ENCODE results near the gene NTNG1.

NTNG1 gene

DNA sequence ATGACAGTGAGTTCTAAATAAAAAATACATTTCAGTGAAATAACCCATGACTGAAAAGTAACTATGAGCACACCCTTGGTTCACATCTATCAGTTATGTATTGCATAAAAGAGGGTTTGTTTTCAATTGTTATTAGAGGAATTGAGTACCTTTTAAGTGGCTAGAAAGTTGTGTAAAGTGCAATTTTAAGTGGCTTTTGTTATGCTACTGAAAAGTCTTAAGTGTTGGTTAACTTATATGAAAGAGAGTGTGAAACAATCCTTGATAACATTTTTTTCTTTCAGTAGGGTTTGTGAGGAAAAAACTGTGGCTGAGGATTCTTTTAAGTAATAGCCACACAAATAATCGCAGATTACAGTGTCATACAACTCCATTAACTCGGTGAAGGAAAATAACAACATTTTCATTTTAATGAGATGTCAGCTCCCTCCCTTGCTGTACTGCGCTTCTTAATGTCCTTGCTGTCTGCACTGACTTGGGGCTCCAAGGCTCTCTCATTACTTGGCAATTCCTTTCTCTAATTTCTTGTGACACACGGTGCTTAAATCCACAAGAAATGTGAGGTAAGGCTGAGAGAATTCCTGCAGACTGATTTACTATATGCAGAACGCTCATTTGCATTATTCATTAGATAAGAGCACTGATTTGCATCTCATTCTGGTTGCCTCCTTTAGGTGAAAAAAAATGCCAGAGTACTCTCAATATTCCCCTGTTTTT, 40.6 kb downstream of the NTNG1 start:
- Histone ChIP-seq H3K9me3 (ENCODE audit: control insufficient read depth, low read length) (no peaks in the 10 kb centered on the region), H4K91ac (ENCODE audit: low read length) (no peak overlapping the region), H3K79me1 (replicated peaks; ENCODE audit: low read length, poor library complexity, severe bottlenecking) (peaks cover 3% of the 10 kb centered on the region), H3K14ac (ENCODE audit: low read length in 2 of 2) (no peak overlapping the region), H2AFZ (ENCODE audit: low read depth, low read length) (no peak overlapping the region), H3K4me1 (ENCODE audit: control insufficient read depth, insufficient read depth, low read depth, low read length) (no peaks in the 10 kb centered on the region), H3K4ac (ENCODE audit: low read depth in 1 of 2, low read length in 2 of 2) (no peak overlapping the region), H2BK5ac (ENCODE audit: low read depth, low read length, poor library complexity, severe bottlenecking) (no peak overlapping the region), H3K36me3 (ENCODE audit: control insufficient read depth in 1 of 2, insufficient read depth in 2 of 2, low read depth in 1 of 2, low read length in 2 of 2) (no peaks in the 10 kb centered on the region), H3K23ac (ENCODE audit: low read length in 2 of 2) (no peak overlapping the region), H3K27ac (ENCODE audit: low read length, poor library complexity, severe bottlenecking) (no peak overlapping the region), H3K4me2 (ENCODE audit: low read length, poor library complexity, severe bottlenecking) (no peak overlapping the region), H3K27me3 (ENCODE audit: control insufficient read depth in 1 of 2, insufficient read depth in 1 of 2, low read length in 2 of 2) (no peaks in the 10 kb centered on the region), H4K8ac (ENCODE audit: low read length) (no peak overlapping the region), H2AK5ac (ENCODE audit: low read length, severe bottlenecking) (no peak overlapping the region), H2BK120ac (ENCODE audit: low read depth, low read length) (no peak overlapping the region), H2BK12ac (ENCODE audit: low read length in 2 of 2) (no peak overlapping the region), H3K4me3 (ENCODE audit: insufficient read depth in 1 of 2, low read depth in 1 of 2, low read length in 2 of 2) (no peak overlapping the region), H3K9ac (ENCODE audit: low read length) (no peak overlapping the region), H2BK15ac (ENCODE audit: low read depth, poor library complexity, severe bottlenecking) (no peak overlapping the region), H3K18ac (ENCODE audit: low read depth in 1 of 2, low read length in 2 of 2) (no peak overlapping the region)
- 7% methylated on average over 3 of the region's 5 CpGs for WGBS
- no peak for DNase-seq

DNA sequence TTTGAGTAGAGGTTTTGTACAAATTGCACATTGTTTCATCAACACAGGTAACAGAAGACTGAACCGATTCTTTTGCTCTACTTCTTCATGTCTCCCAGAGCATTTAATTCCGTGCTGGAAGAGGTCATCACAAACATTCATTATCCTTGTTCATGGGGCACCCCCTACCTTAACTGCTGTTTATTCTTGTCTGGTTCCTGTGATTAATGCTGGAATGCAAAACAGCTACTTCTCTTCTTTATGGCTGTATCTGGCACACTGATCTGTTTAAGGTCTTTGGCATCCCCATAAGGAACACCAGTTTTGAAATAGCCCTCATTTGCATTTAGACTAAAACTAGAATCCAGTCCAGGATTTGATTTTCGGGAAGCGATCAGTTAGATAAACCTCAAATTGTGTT, 42.2 kb downstream of the NTNG1 start:
- Histone ChIP-seq H2AK5ac (ENCODE audit: low read length, severe bottlenecking) (no peak overlapping the region), H3K14ac (ENCODE audit: low read length in 2 of 2) (no peak overlapping the region), H3K18ac (ENCODE audit: low read depth in 1 of 2, low read length in 2 of 2) (no peak overlapping the region), H4K8ac (ENCODE audit: low read length) (no peak overlapping the region), H2BK12ac (ENCODE audit: low read length in 2 of 2) (no peak overlapping the region), H2BK5ac (ENCODE audit: low read depth, low read length, poor library complexity, severe bottlenecking) (no peak overlapping the region), H3K36me3 (ENCODE audit: control insufficient read depth in 1 of 2, insufficient read depth in 2 of 2, low read depth in 1 of 2, low read length in 2 of 2) (no peaks in the 10 kb centered on the region), H3K4me2 (ENCODE audit: low read length, poor library complexity, severe bottlenecking) (no peak overlapping the region), H3K9ac (ENCODE audit: low read length) (no peak overlapping the region), H4K91ac (ENCODE audit: low read length) (no peak overlapping the region), H2AFZ (ENCODE audit: low read depth, low read length) (no peak overlapping the region), H3K4me3 (ENCODE audit: insufficient read depth in 1 of 2, low read depth in 1 of 2, low read length in 2 of 2) (no peak overlapping the region), H3K9me3 (ENCODE audit: control insufficient read depth, low read length) (no peaks in the 10 kb centered on the region), H2BK15ac (ENCODE audit: low read depth, poor library complexity, severe bottlenecking) (no peak overlapping the region), H3K27me3 (ENCODE audit: control insufficient read depth in 1 of 2, insufficient read depth in 1 of 2, low read length in 2 of 2) (no peaks in the 10 kb centered on the region), H3K27ac (ENCODE audit: low read length, poor library complexity, severe bottlenecking) (no peak overlapping the region), H2BK120ac (ENCODE audit: low read depth, low read length) (no peak overlapping the region), H3K4ac (ENCODE audit: low read depth in 1 of 2, low read length in 2 of 2) (no peak overlapping the region), H3K4me1 (ENCODE audit: control insufficient read depth, insufficient read depth, low read depth, low read length) (no peaks in the 10 kb centered on the region), H3K79me1 (replicated peaks; ENCODE audit: low read length, poor library complexity, severe bottlenecking) (peaks cover 3% of the 10 kb centered on the region), H3K23ac (ENCODE audit: low read length in 2 of 2) (no peak overlapping the region)
- 43% methylated on average over 2 of the region's 4 CpGs for WGBS
- no peak for DNase-seq

DNA sequence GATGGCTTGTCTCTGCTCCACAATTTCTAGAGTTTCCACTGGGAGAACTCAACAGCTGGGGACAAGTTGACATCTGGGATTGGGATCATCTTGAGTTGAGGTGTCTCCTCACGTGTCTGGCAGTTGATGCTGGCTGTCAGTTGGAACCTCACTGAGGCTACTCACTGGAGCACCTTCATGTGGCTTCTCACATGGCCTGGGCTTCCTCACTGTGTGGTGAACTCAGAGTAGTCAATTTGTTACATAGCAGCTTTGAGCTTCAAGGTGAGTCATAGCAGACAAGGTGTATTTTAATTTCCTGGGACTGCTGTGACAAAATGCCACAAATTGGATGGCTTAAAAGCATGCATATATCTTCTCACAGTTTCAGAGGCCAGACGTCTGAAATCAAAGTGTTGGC, 44.0 kb downstream of the NTNG1 start:
- no peaks in the 10 kb centered on the region for H3K27me3 ChIP-seq (ENCODE audit: control insufficient read depth in 1 of 2, insufficient read depth in 1 of 2, low read length in 2 of 2)
- no peak overlapping the region for H2BK120ac ChIP-seq (ENCODE audit: low read depth, low read length)
- H3K4me1 ChIP-seq (ENCODE audit: control insufficient read depth, insufficient read depth, low read depth, low read length) = no peaks in the 10 kb centered on the region
- no peak overlapping the region for H2AFZ ChIP-seq (ENCODE audit: low read depth, low read length)
- H3K4me3 ChIP-seq (ENCODE audit: insufficient read depth in 1 of 2, low read depth in 1 of 2, low read length in 2 of 2) = no peak overlapping the region
- H2BK12ac ChIP-seq (ENCODE audit: low read length in 2 of 2) = no peak overlapping the region
- H3K9me3 ChIP-seq (ENCODE audit: control insufficient read depth, low read length) = no peaks in the 10 kb centered on the region
- H2BK5ac ChIP-seq (ENCODE audit: low read depth, low read length, poor library complexity, severe bottlenecking) = no peak overlapping the region
- H3K23ac ChIP-seq (ENCODE audit: low read length in 2 of 2) = no peak overlapping the region
- H2AK5ac ChIP-seq (ENCODE audit: low read length, severe bottlenecking) = no peak overlapping the region
- H3K79me1 ChIP-seq (replicated peaks; ENCODE audit: low read length, poor library complexity, severe bottlenecking) = peaks cover 1% of the 10 kb centered on the region
- no peak overlapping the region for H3K9ac ChIP-seq (ENCODE audit: low read length)
- H3K4ac ChIP-seq (ENCODE audit: low read depth in 1 of 2, low read length in 2 of 2) = no peak overlapping the region
- H4K8ac ChIP-seq (ENCODE audit: low read length) = no peak overlapping the region
- DNase-seq = no peak
- no peak overlapping the region for H4K91ac ChIP-seq (ENCODE audit: low read length)
- no peak overlapping the region for H3K4me2 ChIP-seq (ENCODE audit: low read length, poor library complexity, severe bottlenecking)
- H3K27ac ChIP-seq (ENCODE audit: low read length, poor library complexity, severe bottlenecking) = no peak overlapping the region
- 49% methylated on average over 2 of the region's 2 CpGs for WGBS
- no peaks in the 10 kb centered on the region for H3K36me3 ChIP-seq (ENCODE audit: control insufficient read depth in 1 of 2, insufficient read depth in 2 of 2, low read depth in 1 of 2, low read length in 2 of 2)
- no peak overlapping the region for H3K14ac ChIP-seq (ENCODE audit: low read length in 2 of 2)
- no peak overlapping the region for H3K18ac ChIP-seq (ENCODE audit: low read depth in 1 of 2, low read length in 2 of 2)
- H2BK15ac ChIP-seq (ENCODE audit: low read depth, poor library complexity, severe bottlenecking) = no peak overlapping the region

DNA sequence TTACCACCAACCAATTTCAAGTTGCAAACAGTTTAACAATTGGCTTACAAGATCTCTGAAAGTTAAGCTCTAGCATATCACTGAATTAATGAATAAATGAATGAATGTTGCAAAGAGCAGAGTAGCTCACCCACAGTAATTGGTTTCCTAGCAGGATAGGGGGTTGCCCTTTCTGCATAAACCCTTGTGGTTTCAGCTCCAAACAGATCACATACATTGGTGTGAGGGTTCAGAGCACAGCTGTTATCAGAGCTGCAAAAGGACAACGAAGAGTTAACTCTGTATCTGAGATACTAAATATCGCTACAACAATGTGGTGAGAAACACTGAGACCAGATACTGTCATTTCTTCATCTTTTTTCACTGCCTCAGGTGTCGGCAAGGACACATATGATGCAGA, 46.6 kb downstream of the NTNG1 start:
- Histone ChIP-seq H3K27me3 (ENCODE audit: control insufficient read depth in 1 of 2, insufficient read depth in 1 of 2, low read length in 2 of 2) (no peaks in the 10 kb centered on the region), H2AFZ (ENCODE audit: low read depth, low read length) (no peak overlapping the region), H2AK5ac (ENCODE audit: low read length, severe bottlenecking) (no peak overlapping the region), H3K14ac (ENCODE audit: low read length in 2 of 2) (no peak overlapping the region), H3K4ac (ENCODE audit: low read depth in 1 of 2, low read length in 2 of 2) (no peak overlapping the region), H3K27ac (ENCODE audit: low read length, poor library complexity, severe bottlenecking) (no peak overlapping the region), H4K8ac (ENCODE audit: low read length) (no peak overlapping the region), H3K36me3 (ENCODE audit: control insufficient read depth in 1 of 2, insufficient read depth in 2 of 2, low read depth in 1 of 2, low read length in 2 of 2) (no peaks in the 10 kb centered on the region), H4K91ac (ENCODE audit: low read length) (no peak overlapping the region), H3K23ac (ENCODE audit: low read length in 2 of 2) (no peak overlapping the region), H3K9me3 (ENCODE audit: control insufficient read depth, low read length) (no peaks in the 10 kb centered on the region), H3K18ac (ENCODE audit: low read depth in 1 of 2, low read length in 2 of 2) (no peak overlapping the region), H3K4me2 (ENCODE audit: low read length, poor library complexity, severe bottlenecking) (no peak overlapping the region), H3K79me1 (replicated peaks; ENCODE audit: low read length, poor library complexity, severe bottlenecking) (peaks cover 1% of the 10 kb centered on the region), H2BK120ac (ENCODE audit: low read depth, low read length) (no peak overlapping the region), H2BK15ac (ENCODE audit: low read depth, poor library complexity, severe bottlenecking) (no peak overlapping the region), H3K9ac (ENCODE audit: low read length) (no peak overlapping the region), H3K4me3 (ENCODE audit: insufficient read depth in 1 of 2, low read depth in 1 of 2, low read length in 2 of 2) (no peak overlapping the region), H2BK5ac (ENCODE audit: low read depth, low read length, poor library complexity, severe bottlenecking) (no peak overlapping the region), H3K4me1 (ENCODE audit: control insufficient read depth, insufficient read depth, low read depth, low read length) (no peaks in the 10 kb centered on the region), H2BK12ac (ENCODE audit: low read length in 2 of 2) (no peak overlapping the region)
- 80% methylated on average over 2 of the region's 3 CpGs for WGBS
- DNase-seq = no peak
